ENCODE measurements around the gene TCP11L2. TPM values are rescaled to one million over a fixed set of nuclear protein-coding genes. Genes with fewer than 3 reads are reported as not detected.

TCP11L2 gene
- polyA plus RNA-seq, 3 donors: 23.5 to 37.3 (median 35.8) TPM

GRCh38 chr12:106301241-106301610 lies 1.3 kb upstream of the TCP11L2 start:
- peak overlapping the region; percentile 95 for H2AFZ ChIP-seq (ENCODE audit: insufficient read depth, low read depth, low read length, poor library complexity, severe bottlenecking)
- no peaks in the 10 kb centered on the region for H3K9me3 Mint-ChIP-seq

GRCh38 chr12:106301611-106302321 lies 767 bp upstream of the TCP11L2 start:
- peak overlapping the region; percentile 95 for H2AFZ ChIP-seq (ENCODE audit: insufficient read depth, low read depth, low read length, poor library complexity, severe bottlenecking)
- DNase-seq: peak; percentile 35 to 72 (median 71)
- peak overlapping the region; percentile 82 for H3K4me2 ChIP-seq (replicated peaks; ENCODE audit: extremely low read depth, low read length, poor library complexity, severe bottlenecking)
- H3K36me3 ChIP-seq (replicated peaks in 1 of 2; ENCODE audit: control insufficient read depth in 1 of 2, insufficient read depth in 2 of 2, low read length in 2 of 2): no peaks in the 10 kb centered on the region
- peak overlapping the region; percentile 80 to 99 (median 92) for H3K27ac Mint-ChIP-seq
- peaks cover 45% of the 10 kb centered on the region for H3K4me1 Mint-ChIP-seq
- no peaks in the 10 kb centered on the region for H3K9me3 Mint-ChIP-seq
- H3K79me2 ChIP-seq (ENCODE audit: insufficient read depth, low read length): peaks cover 23% of the 10 kb centered on the region
- intact Hi-C loops (cut with micrococcal nuclease): loop anchor here (5.0 kb wide), 4 partner anchors 36 to 74 kb away; partner anchors contain the start of genes CKAP4 (in 2 of the 2) and POLR3B (in 2 of the 2)
- H3K4me3 ChIP-seq (replicated peaks in 1 of 3; ENCODE audit: low read depth in 2 of 3, low read length in 3 of 3): peak overlapping the region; percentile 74 to 86 (median 81)
- H3K9me3 ChIP-seq (replicated peaks in 1 of 2; ENCODE audit: control insufficient read depth in 1 of 2, insufficient read depth in 1 of 2, low read length in 2 of 2): no peaks in the 10 kb centered on the region
- peak overlapping the region; percentile 92 for H3K9ac ChIP-seq (ENCODE audit: insufficient read depth, low read length, poor library complexity, severe bottlenecking)
- H3K4me3 Mint-ChIP-seq: peak overlapping the region; percentile 85 to 92
- H4K20me1 ChIP-seq (ENCODE audit: insufficient read depth, low read length): no peaks in the 10 kb centered on the region
- no peaks in the 10 kb centered on the region for H3K27me3 Mint-ChIP-seq (ENCODE audit: low read depth in 3 of 3)
- H3K36me3 Mint-ChIP-seq: peaks cover 4 to 12% of the 10 kb centered on the region in 2 donors
- H3K4me1 ChIP-seq (ENCODE audit: control insufficient read depth in 1 of 2, insufficient read depth in 2 of 2, low read length in 2 of 2): peaks cover 36 to 44% of the 10 kb centered on the region in 2 donors
- under 1% methylated on average over 17 of the region's 32 CpGs for WGBS (ENCODE audit: insufficient coverage)
- TF ChIP-seq CTCF (IDR thresholded peaks at IDR 0.05): no peak
- H3K27ac ChIP-seq (ENCODE audit: low read depth in 1 of 2, low read length in 2 of 2): peak overlapping the region; percentile 50 to 98
- H3K27me3 ChIP-seq (ENCODE audit: control insufficient read depth in 2 of 2, insufficient read depth in 2 of 2, low read length in 2 of 2): no peaks in the 10 kb centered on the region

More at GRCh38 chr12:106301241-106301610, 1.3 kb upstream of the TCP11L2 start:
- H3K27me3 Mint-ChIP-seq (ENCODE audit: low read depth in 3 of 3): peaks cover 0 to 1% (median 0%) of the 10 kb centered on the region in 3 donors
- peaks cover 41% of the 10 kb centered on the region for H3K4me1 Mint-ChIP-seq
- H3K27ac ChIP-seq (ENCODE audit: low read depth in 1 of 2, low read length in 2 of 2): peak overlapping the region in 1 of 2 donors; percentile 98
- peaks cover 23% of the 10 kb centered on the region for H3K79me2 ChIP-seq (ENCODE audit: insufficient read depth, low read length)
- no peak for DNase-seq
- WGBS (ENCODE audit: insufficient coverage): no CpG with 5 or more reads among the region's 1 CpG
- H3K4me3 Mint-ChIP-seq: peak overlapping the region; percentile 85 to 92
- H3K36me3 Mint-ChIP-seq: peaks cover 4 to 12% of the 10 kb centered on the region in 2 donors
- H3K27me3 ChIP-seq (ENCODE audit: control insufficient read depth in 2 of 2, insufficient read depth in 2 of 2, low read length in 2 of 2): no peaks in the 10 kb centered on the region
- intact Hi-C loops (cut with micrococcal nuclease): loop anchor here (5.0 kb wide), 4 partner anchors 36 to 74 kb away; partner anchors contain the start of genes CKAP4 (in 2 of the 2) and POLR3B (in 2 of the 2)
- no peak overlapping the region for H3K9ac ChIP-seq (ENCODE audit: insufficient read depth, low read length, poor library complexity, severe bottlenecking)
- H3K4me2 ChIP-seq (replicated peaks; ENCODE audit: extremely low read depth, low read length, poor library complexity, severe bottlenecking): peak overlapping the region; percentile 82
- H3K27ac Mint-ChIP-seq: peak overlapping the region in 6 of 7 donors; percentile 43 to 99 (median 92)
- peaks cover 34 to 39% of the 10 kb centered on the region in 2 donors for H3K4me1 ChIP-seq (ENCODE audit: control insufficient read depth in 1 of 2, insufficient read depth in 2 of 2, low read length in 2 of 2)
- H3K9me3 ChIP-seq (replicated peaks in 1 of 2; ENCODE audit: control insufficient read depth in 1 of 2, insufficient read depth in 1 of 2, low read length in 2 of 2): no peaks in the 10 kb centered on the region
- no peaks in the 10 kb centered on the region for H4K20me1 ChIP-seq (ENCODE audit: insufficient read depth, low read length)
- H3K36me3 ChIP-seq (replicated peaks in 1 of 2; ENCODE audit: control insufficient read depth in 1 of 2, insufficient read depth in 2 of 2, low read length in 2 of 2): no peaks in the 10 kb centered on the region
- TF ChIP-seq CTCF (IDR thresholded peaks at IDR 0.05): no peak
- H3K4me3 ChIP-seq (replicated peaks in 1 of 3; ENCODE audit: low read depth in 2 of 3, low read length in 3 of 3): peak overlapping the region in 1 of 3 experiments; percentile 86

Measured in CD14-positive monocyte (primary cell).